GM19193 (cell line): ENCODE results near the gene PITX2.

Experiments
- POLR2A ChIP-seq: IDR thresholded peaks from 4 replicates; pipeline ENCODE4 v1.6.1; 2011; ENCODE audit not compliant: insufficient read depth, insufficient read length; ENCODE audit errors: extremely low read depth

Gene PITX2

GRCh38 chr4:110614173-110614963, 8.5 kb downstream of the PITX2 start:
- no peak for TF ChIP-seq POLR2A

- no peak for TF ChIP-seq POLR2A
Measured at GRCh38 chr4:110613745-110614144, 9.1 kb downstream of the PITX2 start.

- no peak for TF ChIP-seq POLR2A
Measured at GRCh38 chr4:110612631-110613269, 10.1 kb downstream of the PITX2 start.

GRCh38 chr4:110611968-110612447, 10.9 kb downstream of the PITX2 start:
- no peak for TF ChIP-seq POLR2A

GRCh38 chr4:110610940-110611831, 11.7 kb downstream of the PITX2 start:
- no peak for TF ChIP-seq POLR2A

GRCh38 chr4:110610620-110610939, 12.3 kb downstream of the PITX2 start:
- TF ChIP-seq POLR2A = no peak

- TF ChIP-seq POLR2A = no peak
Measured at GRCh38 chr4:110609044-110609750, 13.7 kb downstream of the PITX2 start.

- no peak for TF ChIP-seq POLR2A
Measured at GRCh38 chr4:110605077-110605476, 17.8 kb downstream of the PITX2 start.

- no peak for TF ChIP-seq POLR2A
Measured at GRCh38 chr4:110602061-110602460, 20.8 kb downstream of the PITX2 start.

- no peak for TF ChIP-seq POLR2A
Measured at GRCh38 chr4:110597582-110597981, 25.3 kb downstream of the PITX2 start.

- TF ChIP-seq POLR2A = no peak
Measured at GRCh38 chr4:110596431-110596830, 26.4 kb downstream of the PITX2 start.

- TF ChIP-seq POLR2A = no peak
Measured at GRCh38 chr4:110595583-110595982, 27.3 kb downstream of the PITX2 start.

GRCh38 chr4:110589297-110589696, 33.6 kb downstream of the PITX2 start:
- no peak for TF ChIP-seq POLR2A

GRCh38 chr4:110587666-110588285, 35.1 kb downstream of the PITX2 start:
- no peak for TF ChIP-seq POLR2A
